GM12874 (cell line): ENCODE data around the gene CD180.

Experiments
- TF ChIP-seq, protein P1 (sequence below): IDR thresholded peaks from 2 replicates; pipeline ENCODE4 v1.5.1; 2011; ENCODE audit warnings: low read depth, mild to moderate bottlenecking, control low read depth, low read length, moderate library complexity; ENCODE audit not compliant: insufficient read depth

Gene CD180

DNA sequence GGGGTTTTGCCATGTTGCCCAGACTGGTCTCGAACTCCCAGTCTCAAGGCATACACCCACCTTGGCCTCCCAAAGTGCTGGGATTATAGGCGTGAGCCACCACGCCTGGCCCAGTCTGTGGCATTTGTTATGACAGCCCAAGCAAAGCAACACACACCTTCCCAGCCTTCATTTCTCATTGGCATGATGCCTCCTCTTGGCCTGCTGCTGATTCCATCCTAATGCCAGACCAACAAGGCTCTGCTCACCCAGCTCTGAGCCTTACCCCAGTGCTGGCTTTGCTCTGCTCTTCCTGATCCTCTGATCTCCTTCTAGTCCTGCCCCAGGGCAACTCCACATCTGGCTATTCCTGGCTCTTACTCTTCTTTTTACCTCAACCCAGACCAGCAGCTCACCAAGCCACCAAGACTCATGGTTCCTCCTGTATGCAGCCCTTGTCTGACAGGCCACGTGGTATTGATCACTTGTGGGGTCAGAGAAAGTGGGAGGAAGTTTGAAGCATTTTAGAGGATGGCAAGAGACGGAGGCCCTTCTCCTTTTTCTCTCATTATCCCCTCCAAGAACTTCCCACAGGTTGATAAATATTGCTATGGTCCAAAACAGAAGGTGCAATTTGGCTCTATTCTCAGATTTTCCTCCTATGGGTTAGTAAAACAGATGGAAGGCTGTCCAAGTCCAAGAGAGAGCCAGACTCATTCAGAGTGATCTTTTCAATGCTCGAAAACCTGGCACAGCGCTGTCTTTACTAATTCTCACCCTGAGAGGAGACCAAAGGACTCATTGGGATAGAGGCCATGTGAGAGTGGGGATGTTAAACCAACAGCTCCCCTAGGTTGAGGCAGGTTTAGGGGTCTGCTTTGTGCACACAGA is 958 bp downstream of the CD180 start:
- TF ChIP-seq, protein P1, sequence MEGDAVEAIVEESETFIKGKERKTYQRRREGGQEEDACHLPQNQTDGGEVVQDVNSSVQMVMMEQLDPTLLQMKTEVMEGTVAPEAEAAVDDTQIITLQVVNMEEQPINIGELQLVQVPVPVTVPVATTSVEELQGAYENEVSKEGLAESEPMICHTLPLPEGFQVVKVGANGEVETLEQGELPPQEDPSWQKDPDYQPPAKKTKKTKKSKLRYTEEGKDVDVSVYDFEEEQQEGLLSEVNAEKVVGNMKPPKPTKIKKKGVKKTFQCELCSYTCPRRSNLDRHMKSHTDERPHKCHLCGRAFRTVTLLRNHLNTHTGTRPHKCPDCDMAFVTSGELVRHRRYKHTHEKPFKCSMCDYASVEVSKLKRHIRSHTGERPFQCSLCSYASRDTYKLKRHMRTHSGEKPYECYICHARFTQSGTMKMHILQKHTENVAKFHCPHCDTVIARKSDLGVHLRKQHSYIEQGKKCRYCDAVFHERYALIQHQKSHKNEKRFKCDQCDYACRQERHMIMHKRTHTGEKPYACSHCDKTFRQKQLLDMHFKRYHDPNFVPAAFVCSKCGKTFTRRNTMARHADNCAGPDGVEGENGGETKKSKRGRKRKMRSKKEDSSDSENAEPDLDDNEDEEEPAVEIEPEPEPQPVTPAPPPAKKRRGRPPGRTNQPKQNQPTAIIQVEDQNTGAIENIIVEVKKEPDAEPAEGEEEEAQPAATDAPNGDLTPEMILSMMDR = no peak

- TF ChIP-seq, protein P1 = no peak
These were observed 2.4 kb downstream of the CD180 start for GRCh38 chr5:67194166-67194565.

GRCh38 chr5:67193439-67193807 is 3.2 kb downstream of the CD180 start:
- TF ChIP-seq, protein P1 = no peak

DNA sequence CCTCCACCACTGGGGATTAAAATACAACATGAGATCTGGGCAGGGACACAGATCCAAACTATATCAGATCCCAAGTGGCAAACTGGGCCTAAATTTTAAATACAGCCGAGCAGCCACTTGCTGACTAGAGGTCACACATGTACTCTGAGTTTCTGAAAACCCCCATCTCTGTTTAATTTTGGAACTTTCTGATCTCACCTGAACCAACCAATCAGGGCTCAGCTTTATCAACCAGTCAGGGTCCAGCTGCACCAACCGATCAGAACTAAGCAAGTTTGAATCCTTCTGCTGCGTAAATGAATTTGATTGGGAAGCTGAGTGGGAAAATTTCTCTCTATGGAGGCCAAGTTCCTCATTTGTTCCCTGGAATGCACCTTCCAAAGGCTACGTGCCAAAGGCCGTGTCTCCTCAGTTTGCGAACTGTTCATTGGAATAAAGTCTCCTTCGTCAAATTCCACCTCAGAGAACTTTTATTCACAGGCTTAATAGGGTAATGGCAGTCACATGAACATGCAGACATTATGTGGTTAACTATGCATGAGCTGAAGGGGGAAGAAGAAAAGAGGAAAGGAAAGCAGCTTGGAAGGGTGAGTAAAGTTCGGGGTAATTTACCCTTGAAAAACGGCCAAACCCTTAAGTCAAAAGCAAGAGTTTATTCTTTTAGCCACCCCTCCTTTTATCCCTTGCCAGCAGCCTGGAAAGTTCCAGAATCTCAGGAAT is 3.7 kb downstream of the CD180 start:
- TF ChIP-seq, protein P1 = no peak

GRCh38 chr5:67190861-67191260 is 5.7 kb downstream of the CD180 start:
- TF ChIP-seq, protein P1 = no peak

DNA sequence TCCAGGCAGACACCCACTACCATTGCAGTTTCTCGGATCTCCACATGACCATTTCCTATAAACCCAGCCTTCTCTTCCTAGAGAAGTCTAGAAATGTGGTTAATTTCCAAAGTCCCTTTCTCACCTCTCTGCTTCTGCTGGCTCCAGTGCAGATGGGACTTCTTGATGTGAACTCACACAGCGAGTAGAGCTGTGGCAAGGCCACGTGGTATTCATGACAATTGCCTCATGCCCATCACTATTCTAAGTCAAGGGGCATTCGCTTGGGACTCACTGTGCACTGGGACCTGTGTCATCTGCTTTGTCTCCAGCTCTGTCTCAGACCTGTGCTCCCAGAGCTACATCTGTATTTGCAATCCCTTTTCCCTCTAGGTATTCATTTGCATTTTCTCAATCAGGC is 6.2 kb downstream of the CD180 start:
- TF ChIP-seq, protein P1 = no peak

- TF ChIP-seq, protein P1 = no peak
These were observed 6.7 kb downstream of the CD180 start for GRCh38 chr5:67189931-67190330.
